Esophagus squamous epithelium (tissue), 4 donors: ENCODE results near the gene KLHL28.

ENCODE experiments used
- CTCF ChIP-seq, 6 experiments: fragments of 450-650 bp in 4 of 6; fragments of 200-600 bp in 2 of 6; sonication (generic) in 2 of 6; IDR thresholded peaks; one replicate each; pipeline ENCODE4 v1.5.1; 2016 to 2019; ENCODE audit warnings: antibody characterized with exemption in 6 of 6, mild to moderate bottlenecking in 4 of 6, moderate library complexity in 4 of 6
- POLR2A ChIP-seq, 4 donors: fragments of 450-650 bp; IDR thresholded peaks; one replicate each; pipeline ENCODE4 v1.6.1; 2017; ENCODE audit warnings: antibody characterized with exemption in 4 of 4, mild to moderate bottlenecking in 4 of 4, moderate library complexity in 3 of 4

GRCh38 chr14:44914849-44915248, 46.9 kb downstream of the KLHL28 start:
- TF ChIP-seq CTCF (IDR thresholded peaks at IDR 0.05) (no peak), POLR2A (IDR thresholded peaks at IDR 0.05) (no peak)
